Smooth muscle cell (in vitro differentiated cells): ENCODE data around the gene MEIS2. TPM values are rescaled to one million over a fixed set of nuclear protein-coding genes. Genes with fewer than 3 reads are reported as not detected.

Experiments used
- DNase-seq: peaks from one replicate; lab custom pipeline; 2025; ENCODE audit not compliant: unreplicated experiment; lab: John Stamatoyannopoulos, UW
- H2AFZ ChIP-seq: fragments of 200-600 bp; sonication (generic); 2 replicates; pipeline ENCODE4 v1.6.0; 2016; ENCODE audit warnings: antibody characterized with exemption, low read depth, mild to moderate bottlenecking
- H3F3A ChIP-seq: fragments of 200-600 bp; sonication (generic); 2 replicates; pipeline ENCODE4 v1.6.0; 2017; ENCODE audit warnings: antibody characterized with exemption, low read depth
- H3K27ac ChIP-seq: fragments of 200-600 bp; sonication (generic); 2 replicates; pipeline ENCODE4 v1.5.1; 2016; ENCODE audit warnings: low read depth, mild to moderate bottlenecking
- H3K27me3 ChIP-seq: fragments of 200-600 bp; sonication (generic); 2 replicates; pipeline ENCODE4 v1.6.1; 2016; ENCODE audit warnings: low read depth, mild to moderate bottlenecking
- H3K36me3 ChIP-seq: fragments of 200-600 bp; sonication (generic); 2 replicates; pipeline ENCODE4 v1.5.1; 2016; ENCODE audit warnings: low read depth
- H3K4me1 ChIP-seq: fragments of 200-600 bp; sonication (generic); 2 replicates; pipeline ENCODE4 v1.5.1; 2016; ENCODE audit warnings: low read depth
- H3K4me2 ChIP-seq: fragments of 200-600 bp; sonication (generic); 2 replicates; pipeline ENCODE4 v1.6.0; 2016; ENCODE audit warnings: mild to moderate bottlenecking
- H3K4me3 ChIP-seq: fragments of 200-600 bp; sonication (generic); 2 replicates; pipeline ENCODE4 v1.5.1; 2016; ENCODE audit warnings: mild to moderate bottlenecking
- H3K79me2 ChIP-seq: fragments of 200-600 bp; sonication (generic); 2 replicates; pipeline ENCODE4 v1.6.0; 2016; ENCODE audit warnings: low read depth, mild to moderate bottlenecking
- H3K9ac ChIP-seq: fragments of 200-600 bp; sonication (generic); 2 replicates; pipeline ENCODE4 v1.6.0; 2016; ENCODE audit warnings: low read depth
- H3K9me3 ChIP-seq: fragments of 200-600 bp; sonication (generic); replicated peaks from 2 replicates; pipeline ENCODE4 v1.5.1; 2016; ENCODE audit warnings: low read depth
- H4K20me1 ChIP-seq: fragments of 200-600 bp; sonication (generic); 2 replicates; pipeline ENCODE4 v1.6.0; 2016; ENCODE audit warnings: low read depth
- CTCF ChIP-seq: fragments of 200-600 bp; sonication (generic); IDR thresholded peaks from 2 replicates; pipeline ENCODE4 v1.5.1; 2017; ENCODE audit warnings: borderline replicate concordance, mild to moderate bottlenecking, antibody characterized with exemption; ENCODE audit not compliant: insufficient read depth, poor library complexity, severe bottlenecking
- WGBS: methylation state at CpG from one replicate; pipeline ENCODE4 v1.1.7; 2016; ENCODE audit warnings: low lambda C conversion rate; 5-methylcytosine and 5-hydroxymethylcytosine counted together
- polyA plus RNA-seq: library from polyadenylated mRNA; unstranded; fragments of >200 nt; fragmentation: Nextera tagmentation; extraction: Ambion mirVana; gene quantifications from 2 replicates; pipeline ENCODE4 v1.2.1, GENCODE V29; 2016
- total RNA-seq: library from RNA; depleted of rRNA; stranded (reverse); fragments of >200 nt; gene quantifications from 2 replicates; pipeline ENCODE4 v1.2.3, GENCODE V29; 2014

MEIS2 gene
- total and polyA plus RNA-seq, 2 experiments from 2014 or later = 13.0 to 33.4 TPM

- no peak for DNase-seq
- peak overlapping the region; percentile 94 for H3K27ac ChIP-seq
- H3K4me3 ChIP-seq = no peak overlapping the region
- H4K20me1 ChIP-seq = no peaks in the 10 kb centered on the region
- peak overlapping the region; percentile 70 for H3K9ac ChIP-seq
- H3K4me2 ChIP-seq = peak overlapping the region; percentile 84
- peaks cover 22% of the 10 kb centered on the region for H3K4me1 ChIP-seq
- no peaks in the 10 kb centered on the region for H3K9me3 ChIP-seq
- no peak for TF ChIP-seq CTCF
- H3K27me3 ChIP-seq = no peaks in the 10 kb centered on the region
- H3K36me3 ChIP-seq = no peaks in the 10 kb centered on the region
- peaks cover 19% of the 10 kb centered on the region for H3K79me2 ChIP-seq
- H3F3A ChIP-seq = peaks cover 16% of the 10 kb centered on the region
- H2AFZ ChIP-seq = peak overlapping the region; percentile 35
- WGBS = 43% methylated on average over 1 of the region's 1 CpG
Observed at GRCh38 chr15:36958606-36959005, 141.7 kb downstream of the MEIS2 start.

- no peak for DNase-seq
- 83% methylated on average over 1 of the region's 1 CpG for WGBS
- peaks cover 6% of the 10 kb centered on the region for H3F3A ChIP-seq
- TF ChIP-seq CTCF = no peak
- peaks cover 24% of the 10 kb centered on the region for H3K79me2 ChIP-seq
- H3K27me3 ChIP-seq = no peaks in the 10 kb centered on the region
- H2AFZ ChIP-seq = no peak overlapping the region
- no peak overlapping the region for H3K9ac ChIP-seq
- no peak overlapping the region for H3K4me2 ChIP-seq
- no peak overlapping the region for H3K27ac ChIP-seq
- H3K4me3 ChIP-seq = no peak overlapping the region
- H3K4me1 ChIP-seq = peaks cover 19% of the 10 kb centered on the region
- H3K36me3 ChIP-seq = no peaks in the 10 kb centered on the region
- no peaks in the 10 kb centered on the region for H3K9me3 ChIP-seq
- no peaks in the 10 kb centered on the region for H4K20me1 ChIP-seq
Observed at GRCh38 chr15:36954486-36954885, 145.9 kb downstream of the MEIS2 start.

- DNase-seq = no peak
- peaks cover 18% of the 10 kb centered on the region for H3K79me2 ChIP-seq
Observed at GRCh38 chr15:36953346-36953745, 147.0 kb downstream of the MEIS2 start.

More at GRCh38 chr15:36953346-36953745, 147.0 kb downstream of the MEIS2 start:
- TF ChIP-seq CTCF = no peak
- Histone ChIP-seq H4K20me1 (no peaks in the 10 kb centered on the region), H3K4me2 (no peak overlapping the region), H3K4me3 (no peak overlapping the region), H3K27me3 (no peaks in the 10 kb centered on the region), H2AFZ (no peak overlapping the region), H3K9me3 (no peaks in the 10 kb centered on the region), H3K27ac (peak overlapping the region; percentile 66), H3F3A (peaks cover 6% of the 10 kb centered on the region), H3K9ac (no peak overlapping the region), H3K4me1 (peaks cover 24% of the 10 kb centered on the region), H3K36me3 (no peaks in the 10 kb centered on the region)
- WGBS = 78% methylated on average over 3 of the region's 3 CpGs
